Thymus (tissue), 11 donors: ENCODE results near the gene NKAIN4. TPM values are rescaled to one million over a fixed set of nuclear protein-coding genes. Genes with fewer than 3 reads are reported as not detected.
"Not testable (repeated sequence)": the region's sequence is repeated elsewhere in the genome, so short reads cannot be mapped to it uniquely, and the experiment has no call there.

Experiments used
- DNase-seq, 9 donors: peaks; one replicate each; pipeline ENCODE4 v3.0.0-alpha.2; 2013; ENCODE audit warnings: low spot score in 9 of 9, low read depth in 6 of 9, missing footprints in 1 of 9
- H3K27ac ChIP-seq, 2 donors: one replicate each; pipeline ENCODE4 v1.5.1; 2013; ENCODE audit warnings: control low read depth in 1 of 2, low read depth in 1 of 2, low read length in 1 of 2, mild to moderate bottlenecking in 1 of 2, moderate library complexity in 1 of 2
- H3K27me3 ChIP-seq, 2 donors: one replicate each; pipeline ENCODE4 v1.5.1; 2013; ENCODE audit warnings: low read length in 1 of 2; ENCODE audit not compliant: control insufficient read depth in 2 of 2, insufficient read depth in 1 of 2
- H3K36me3 ChIP-seq, 2 donors: one replicate each; pipeline ENCODE4 v1.5.1; 2013; ENCODE audit warnings: low read length in 1 of 2, mild to moderate bottlenecking in 1 of 2, moderate library complexity in 1 of 2; ENCODE audit not compliant: control insufficient read depth in 2 of 2, insufficient read depth in 2 of 2
- H3K4me1 ChIP-seq, 2 donors: one replicate each; pipeline ENCODE4 v1.5.1; 2013; ENCODE audit warnings: low read length in 2 of 2; ENCODE audit not compliant: control insufficient read depth in 2 of 2, insufficient read depth in 2 of 2
- H3K4me3 ChIP-seq, 2 donors: one replicate each; pipeline ENCODE4 v1.5.1; 2013; ENCODE audit warnings: low read length in 2 of 2, control low read depth in 1 of 2, mild to moderate bottlenecking in 1 of 2
- H3K9me3 ChIP-seq, 2 donors: one replicate each; pipeline ENCODE4 v1.5.1; 2013; ENCODE audit warnings: low read length in 1 of 2, mild to moderate bottlenecking in 1 of 2; ENCODE audit not compliant: control insufficient read depth in 2 of 2, insufficient read depth in 1 of 2
- WGBS: extraction: QIAGEN DNeasy Blood & Tissue Kit; methylation state at CpG from one replicate; pipeline ENCODE4 v1.1.7; 2013; 5-methylcytosine and 5-hydroxymethylcytosine counted together
- polyA plus RNA-seq: library from polyadenylated mRNA; stranded (reverse); fragments of 200-250 nt; gene quantifications from one replicate; pipeline ENCODE4 v1.2.3, GENCODE V29; 2013
- total RNA-seq: library from RNA; stranded (reverse); fragments of 120-200 nt; gene quantifications from one replicate; pipeline ENCODE4 v1.2.4, GENCODE V29; 2013
- donor health status: healthy.

The NKAIN4 gene
- total and polyA plus RNA-seq, 2 donors: 2.2 to 8.5 TPM

DNA sequence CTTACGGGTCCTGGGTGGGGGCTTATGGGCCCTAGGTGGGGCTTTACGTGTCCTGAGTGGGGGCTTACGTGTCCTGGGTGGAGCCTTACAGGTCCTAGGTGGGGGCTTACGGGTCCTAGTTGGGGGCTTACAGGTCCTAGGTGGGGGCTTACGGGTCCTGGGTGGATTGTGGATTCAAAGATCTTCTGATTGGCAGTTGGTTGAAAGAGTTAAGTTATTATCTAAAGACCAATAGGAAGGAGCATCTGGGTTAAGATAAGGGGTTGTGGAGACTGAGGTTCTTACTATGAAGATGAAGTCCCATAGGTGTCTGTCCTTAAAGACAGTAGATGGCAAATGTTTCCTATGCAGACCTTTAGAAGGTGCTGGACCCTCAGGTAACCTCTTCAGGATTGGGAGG is 27.0 kb downstream of the NKAIN4 start:
- WGBS: 94% methylated on average over 5 of the region's 5 CpGs

DNA sequence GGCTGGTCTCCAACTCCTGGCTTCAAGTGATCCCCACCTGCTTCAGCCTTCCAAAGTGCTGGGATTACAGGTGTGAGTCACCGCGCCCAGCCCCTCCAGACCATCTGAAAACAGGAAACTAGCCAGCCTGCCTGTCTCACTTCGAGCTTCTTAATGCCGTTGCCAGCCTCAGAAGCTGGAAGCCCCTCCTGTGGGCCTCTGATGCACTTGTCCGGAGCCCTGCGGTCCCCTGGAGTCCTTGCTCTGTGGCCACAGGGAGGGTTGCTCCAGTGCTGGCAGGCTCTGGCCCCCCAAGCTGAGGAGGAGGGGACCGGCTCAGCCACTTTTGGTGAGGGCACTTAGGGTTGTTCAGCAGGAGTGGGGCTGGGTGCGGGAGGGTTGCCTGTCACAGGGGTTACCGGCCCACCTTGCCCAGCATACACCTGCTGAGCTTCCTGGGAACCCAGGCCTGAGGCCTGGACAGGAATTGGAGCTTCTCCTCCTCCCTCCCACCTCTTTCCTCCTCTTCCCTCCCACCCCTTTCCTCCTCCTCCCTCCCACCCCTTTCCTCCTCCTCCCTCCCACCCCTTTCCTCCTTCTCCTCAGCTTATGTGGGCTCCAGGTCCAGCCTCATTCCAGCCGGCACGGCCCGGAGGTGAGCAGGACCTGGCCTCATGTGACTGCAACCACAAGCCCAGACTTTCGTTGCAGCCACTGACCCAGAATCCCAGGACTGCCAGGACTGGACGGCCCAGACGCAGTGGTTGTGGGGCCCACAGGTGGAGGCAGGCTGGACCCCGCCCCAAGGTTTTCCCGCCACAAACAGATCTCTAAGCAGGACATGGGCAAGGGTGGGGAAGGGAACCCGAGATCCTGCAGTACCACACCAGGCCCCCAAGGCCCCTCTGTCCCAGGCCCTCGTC is 28.0 kb downstream of the NKAIN4 start:
- H3K27ac ChIP-seq: no peak overlapping the region
- peaks cover 0 to 75% of the 10 kb centered on the region in 2 donors for H3K27me3 ChIP-seq
- 90% methylated on average over 19 of the region's 19 CpGs for WGBS
- H3K4me1 ChIP-seq: no peaks in the 10 kb centered on the region
- H3K36me3 ChIP-seq: no peaks in the 10 kb centered on the region
- no peaks in the 10 kb centered on the region for H3K9me3 ChIP-seq
- no peak overlapping the region for H3K4me3 ChIP-seq
- DNase-seq: no peak

More for the DNA sequence above, 27.0 kb downstream of the NKAIN4 start:
- Histone ChIP-seq H3K27me3 (peaks cover 0 to 75% of the 10 kb centered on the region in 2 donors), H3K27ac (no peak overlapping the region), H3K4me1 (no peaks in the 10 kb centered on the region), H3K9me3 (no peaks in the 10 kb centered on the region), H3K36me3 (no peaks in the 10 kb centered on the region), H3K4me3 (no peak overlapping the region)
- no peak for DNase-seq

DNA sequence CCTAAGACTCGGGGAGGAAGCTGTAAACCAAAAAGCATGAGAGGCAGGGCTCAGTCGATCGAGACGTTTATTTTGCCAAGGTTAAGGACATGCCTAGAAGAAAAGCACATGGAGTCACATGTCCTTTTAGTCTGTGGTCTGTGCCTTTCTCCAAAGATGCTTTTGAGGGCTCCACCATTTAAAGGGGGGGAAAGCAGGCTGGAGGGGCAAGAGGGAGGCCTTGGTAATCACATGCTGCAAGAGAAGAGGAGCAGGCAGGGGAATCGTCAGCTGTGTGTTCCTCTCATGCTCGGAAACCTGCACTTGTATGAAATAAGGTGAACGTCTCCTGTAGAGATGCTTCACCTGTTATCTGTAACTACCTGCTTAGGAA is 29.2 kb downstream of the NKAIN4 start:
- no peak overlapping the region for H3K27ac ChIP-seq
- no peaks in the 10 kb centered on the region for H3K36me3 ChIP-seq
- WGBS: 59% methylated on average over 7 of the region's 7 CpGs
- DNase-seq: no peak
- H3K4me1 ChIP-seq: no peaks in the 10 kb centered on the region
- no peak overlapping the region for H3K4me3 ChIP-seq
- no peaks in the 10 kb centered on the region for H3K9me3 ChIP-seq
- peaks cover 0 to 71% of the 10 kb centered on the region in 2 donors for H3K27me3 ChIP-seq

DNA sequence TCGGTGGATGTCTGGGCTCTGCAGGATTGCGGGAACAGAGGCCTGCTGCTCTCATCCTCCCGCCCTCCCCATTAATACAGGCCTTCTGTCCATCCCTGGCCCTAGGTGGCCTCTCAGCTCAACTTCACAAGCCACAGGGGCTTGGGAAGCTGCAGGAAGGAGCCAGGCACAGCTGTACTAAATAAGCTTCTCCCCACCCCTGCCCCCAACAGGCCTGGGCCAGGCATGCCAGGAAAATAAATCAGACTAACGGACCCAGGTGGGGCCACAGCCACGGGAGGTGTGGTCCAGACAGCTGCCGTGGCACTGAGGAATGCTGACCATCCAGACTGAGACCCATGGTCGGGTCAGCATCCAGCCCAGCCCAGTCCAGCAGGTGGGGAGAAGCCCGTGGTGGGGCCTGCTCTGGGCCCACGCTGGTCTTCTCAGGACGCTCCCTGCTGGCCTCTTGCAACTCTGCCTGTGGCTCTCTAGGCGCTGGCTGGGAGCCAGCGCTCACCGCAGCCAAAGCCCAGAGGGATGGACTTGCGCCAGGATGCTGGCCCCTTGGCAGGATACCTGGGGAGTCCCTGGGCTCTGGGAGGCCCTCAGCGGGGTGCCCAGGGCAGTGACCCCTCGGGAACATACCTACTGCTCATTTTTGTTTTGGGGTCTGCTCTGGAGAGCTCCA is 29.7 kb downstream of the NKAIN4 start:
- no peaks in the 10 kb centered on the region for H3K36me3 ChIP-seq
- H3K9me3 ChIP-seq: no peaks in the 10 kb centered on the region
- H3K27me3 ChIP-seq: peaks cover 0 to 68% of the 10 kb centered on the region in 2 donors
- no peaks in the 10 kb centered on the region for H3K4me1 ChIP-seq
- H3K27ac ChIP-seq: no peak overlapping the region
- no peak overlapping the region for H3K4me3 ChIP-seq
- no peak for DNase-seq
- WGBS: 57% methylated on average over 16 of the region's 16 CpGs

GRCh38 chr20:63223826-63224207 is 30.4 kb downstream of the NKAIN4 start:
- Histone ChIP-seq H3K27me3 (peaks cover 0 to 65% of the 10 kb centered on the region in 2 donors), H3K9me3 (no peaks in the 10 kb centered on the region), H3K4me1 (no peaks in the 10 kb centered on the region), H3K36me3 (no peaks in the 10 kb centered on the region), H3K4me3 (no peak overlapping the region), H3K27ac (no peak overlapping the region)
- no peak for DNase-seq
- WGBS: 86% methylated on average over 6 of the region's 6 CpGs

DNA sequence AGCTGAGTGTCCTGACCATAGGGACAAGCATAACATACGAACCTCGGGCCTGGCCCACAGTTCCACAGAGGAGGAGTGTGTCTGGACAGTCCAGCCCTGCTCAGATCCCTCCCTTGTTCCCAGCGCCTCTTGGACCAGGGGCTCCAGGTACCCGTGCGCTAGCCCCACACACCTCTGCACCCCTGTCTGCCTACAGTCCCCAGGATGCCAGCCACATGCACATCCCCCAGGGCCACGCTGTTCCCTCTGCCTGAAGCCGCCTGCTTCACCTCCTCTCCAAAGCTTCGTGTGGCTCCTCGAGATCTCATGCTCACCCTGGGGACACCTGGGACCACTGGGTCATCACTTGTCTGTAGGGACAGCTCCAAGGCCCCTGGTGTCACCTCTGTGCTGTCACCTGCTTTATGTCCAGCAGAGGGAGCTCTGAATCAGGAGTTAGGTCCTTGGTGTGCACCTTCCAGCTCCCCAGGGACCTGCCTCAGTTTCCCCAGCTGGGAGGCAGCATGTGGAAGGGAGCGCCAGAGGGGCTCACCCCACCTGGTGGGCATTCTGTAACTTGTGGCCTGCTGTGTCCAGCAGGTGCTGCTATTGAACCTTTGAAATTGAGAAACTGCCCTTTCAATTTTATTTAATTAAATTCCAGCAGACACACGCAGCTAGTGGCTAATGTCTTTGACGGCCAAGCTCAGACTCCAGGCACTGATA is 31.0 kb downstream of the NKAIN4 start:
- H3K9me3 ChIP-seq: no peaks in the 10 kb centered on the region
- DNase-seq: peak in 5 of 9 donors; percentile 24 to 53 (median 41)
- H3K27me3 ChIP-seq: peaks cover 0 to 59% of the 10 kb centered on the region in 2 donors
- H3K4me3 ChIP-seq: no peak overlapping the region
- 63% methylated on average over 12 of the region's 12 CpGs for WGBS
- no peaks in the 10 kb centered on the region for H3K4me1 ChIP-seq
- H3K36me3 ChIP-seq: no peaks in the 10 kb centered on the region
- H3K27ac ChIP-seq: no peak overlapping the region

DNA sequence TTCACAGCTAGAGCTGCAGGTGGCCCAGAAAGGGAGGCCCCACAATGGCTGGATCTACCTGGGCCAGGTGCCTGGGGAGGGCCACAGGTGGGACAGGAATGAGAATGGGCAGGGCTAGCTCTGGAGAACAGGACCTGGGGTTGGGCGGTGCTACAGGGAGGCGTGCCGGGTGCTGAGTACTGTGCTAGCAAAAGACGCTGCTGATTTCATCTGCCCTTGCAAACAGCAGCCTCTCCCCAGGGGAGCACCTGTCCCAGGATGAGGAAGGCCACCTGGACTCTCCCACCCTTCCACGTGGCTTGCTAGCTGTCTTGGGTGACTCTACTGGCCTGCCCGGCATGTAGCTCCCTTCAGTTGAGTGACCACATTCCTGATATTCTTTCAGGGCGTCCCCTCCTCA is 31.7 kb downstream of the NKAIN4 start:
- Histone ChIP-seq H3K27me3 (peaks cover 0 to 55% of the 10 kb centered on the region in 2 donors), H3K27ac (no peak overlapping the region), H3K36me3 (no peaks in the 10 kb centered on the region), H3K4me3 (no peak overlapping the region), H3K9me3 (no peaks in the 10 kb centered on the region), H3K4me1 (no peaks in the 10 kb centered on the region)
- 84% methylated on average over 7 of the region's 7 CpGs for WGBS
- no peak for DNase-seq

- H3K4me3 ChIP-seq, H3K9me3 ChIP-seq, H3K27ac ChIP-seq, H3K4me1 ChIP-seq, H3K36me3 ChIP-seq: not testable (repeated sequence)
- DNase-seq: peak in 1 of 9 donors; percentile 18
- H3K27me3 ChIP-seq: peaks cover 0 to 48% of the 10 kb centered on the region in 2 donors
- 88% methylated on average over 12 of the region's 12 CpGs for WGBS
These were observed 32.7 kb downstream of the NKAIN4 start for GRCh38 chr20:63221400-63222053.
